H1 (cell line): Measurements from ENCODE around the gene ENPP4. TPM values are rescaled to one million over a fixed set of nuclear protein-coding genes. Genes with fewer than 3 reads are reported as not detected.

ENCODE experiments used
- ASH2L ChIP-seq: fragments of 200-600, 300-600 bp; sonication (generic); IDR thresholded peaks from one replicate; pipeline ENCODE4 v1.7.1; 2017; ENCODE audit warnings: low read length
- FOSL1 ChIP-seq: IDR thresholded peaks from 2 replicates; pipeline ENCODE4 v1.6.1; 2011; ENCODE audit warnings: mild to moderate bottlenecking, low read depth, low read length, moderate library complexity; ENCODE audit not compliant: insufficient read depth
- GTF2F1 ChIP-seq: IDR thresholded peaks from 2 replicates; pipeline ENCODE4 v1.6.1; 2012; ENCODE audit warnings: low read depth, low read length, improper control_type of control experiment, borderline replicate concordance
- SAP30 ChIP-seq: fragments of 300-600 bp; sonication (generic); IDR thresholded peaks from 2 replicates; pipeline ENCODE4 v1.7.1; 2012; ENCODE audit warnings: low read length, moderate library complexity, mild to moderate bottlenecking, inconsistent platforms; ENCODE audit not compliant: insufficient read depth, insufficient replicate concordance
- polyA plus RNA-seq, 7 experiments: library from polyadenylated mRNA; depleted of rRNA in 3 of 7; stranded (reverse) in 5 of 7; unstranded in 2 of 7; fragments of >200 nt in 5 of 7; fragments of 200-250 nt in 2 of 7; gene quantifications; 1 replicate in 5 of 7; 2 replicates in 1 of 7; 4 replicates in 1 of 7; pipeline versions ENCODE4 v1.2.1 to v1.2.3, GENCODE V29; 2011 to 2013; ENCODE audit warnings: missing spikeins in 2 of 7, mixed read lengths in 2 of 7
- total RNA-seq: library from RNA; stranded (reverse); fragmentation: NEBNext Ultra II Directional; extraction: Animal tissue kit (Norgen Biotek cat#: 25700); gene quantifications from 2 replicates; pipeline ENCODE4 v1.2.1, GENCODE V29; 2021

Gene ENPP4
- total and polyA plus RNA-seq, 2 of the 8 experiments (the other 6 are each of a cell fraction or from before 2014, with no cell fraction given), result 2.0 to 4.4 TPM

GRCh38 chr6:46134216-46134615 lies 4.4 kb downstream of the ENPP4 start (continued):
- TF ChIP-seq FOSL1 (no peak), ASH2L (no peak), GTF2F1 (no peak), SAP30 (no peak)
